Measurements from ENCODE around the gene TTC21A. TPM values are rescaled to one million over a fixed set of nuclear protein-coding genes. Genes with fewer than 3 reads are reported as not detected.

TTC21A gene
- total and polyA plus RNA-seq, 4 donors, result 5.3 to 23.9 (median 15.1) TPM

- DNase-seq (ENCODE audit: low read depth in 4 of 6, low spot score in 6 of 6), result no peak
- peaks cover 59% of the 10 kb centered on the region for H3K4me1 ChIP-seq (ENCODE audit: control insufficient read depth, insufficient read depth, low read length)
- no peak overlapping the region for H3K4me3 ChIP-seq (ENCODE audit: low read depth, low read length)
- H3K27me3 ChIP-seq (ENCODE audit: control insufficient read depth, insufficient read depth, low read length), result no peaks in the 10 kb centered on the region
- WGBS (ENCODE audit: insufficient coverage), result 100% methylated on average over 2 of the region's 2 CpGs
- peak overlapping the region; percentile 86 for H3K27ac ChIP-seq (ENCODE audit: low read depth, low read length)
- H3K9me3 ChIP-seq (ENCODE audit: control insufficient read depth, insufficient read depth, low read length), result no peaks in the 10 kb centered on the region
- H3K36me3 ChIP-seq (ENCODE audit: control insufficient read depth, insufficient read depth, low read length), result peaks cover 71% of the 10 kb centered on the region
Measured at GRCh38 chr3:39140341-39140971, 33.0 kb downstream of the TTC21A start.

GRCh38 chr3:39141171-39141995 lies 33.9 kb downstream of the TTC21A start:
- Histone ChIP-seq H3K27ac (ENCODE audit: low read depth, low read length) (no peak overlapping the region), H3K4me1 (ENCODE audit: control insufficient read depth, insufficient read depth, low read length) (peaks cover 64% of the 10 kb centered on the region), H3K27me3 (ENCODE audit: control insufficient read depth, insufficient read depth, low read length) (no peaks in the 10 kb centered on the region), H3K36me3 (ENCODE audit: control insufficient read depth, insufficient read depth, low read length) (peaks cover 71% of the 10 kb centered on the region), H3K9me3 (ENCODE audit: control insufficient read depth, insufficient read depth, low read length) (no peaks in the 10 kb centered on the region), H3K4me3 (ENCODE audit: low read depth, low read length) (no peak overlapping the region)
- peak in 1 of 6 donors; percentile 41 for DNase-seq (ENCODE audit: low read depth in 4 of 6, low spot score in 6 of 6)
- WGBS (ENCODE audit: insufficient coverage), result 88% methylated on average over 1 of the region's 4 CpGs

DNA sequence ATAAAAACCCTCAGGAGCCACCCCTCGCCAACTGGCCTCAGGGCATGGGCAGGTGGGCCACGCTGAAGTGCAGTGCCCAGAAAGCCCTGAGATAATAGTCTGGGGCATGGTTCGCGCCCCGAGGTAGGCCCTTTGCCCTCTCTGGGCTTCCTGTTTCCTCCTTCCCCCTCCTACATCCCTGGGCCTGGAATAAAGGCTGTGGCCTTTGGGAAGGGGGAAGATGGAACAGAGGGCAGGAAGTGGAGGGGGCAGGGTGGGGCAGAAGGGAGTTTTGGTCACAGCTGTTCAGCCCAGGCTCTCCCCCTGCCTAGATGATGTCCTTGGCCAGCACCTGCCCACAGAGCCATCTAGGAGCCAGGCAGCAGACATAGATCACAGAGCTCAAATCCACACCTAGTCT lies 34.6 kb downstream of the TTC21A start:
- Histone ChIP-seq H3K4me3 (ENCODE audit: low read depth, low read length) (no peak overlapping the region), H3K36me3 (ENCODE audit: control insufficient read depth, insufficient read depth, low read length) (peaks cover 71% of the 10 kb centered on the region)
- 57% methylated on average over 2 of the region's 5 CpGs for WGBS (ENCODE audit: insufficient coverage)

DNA sequence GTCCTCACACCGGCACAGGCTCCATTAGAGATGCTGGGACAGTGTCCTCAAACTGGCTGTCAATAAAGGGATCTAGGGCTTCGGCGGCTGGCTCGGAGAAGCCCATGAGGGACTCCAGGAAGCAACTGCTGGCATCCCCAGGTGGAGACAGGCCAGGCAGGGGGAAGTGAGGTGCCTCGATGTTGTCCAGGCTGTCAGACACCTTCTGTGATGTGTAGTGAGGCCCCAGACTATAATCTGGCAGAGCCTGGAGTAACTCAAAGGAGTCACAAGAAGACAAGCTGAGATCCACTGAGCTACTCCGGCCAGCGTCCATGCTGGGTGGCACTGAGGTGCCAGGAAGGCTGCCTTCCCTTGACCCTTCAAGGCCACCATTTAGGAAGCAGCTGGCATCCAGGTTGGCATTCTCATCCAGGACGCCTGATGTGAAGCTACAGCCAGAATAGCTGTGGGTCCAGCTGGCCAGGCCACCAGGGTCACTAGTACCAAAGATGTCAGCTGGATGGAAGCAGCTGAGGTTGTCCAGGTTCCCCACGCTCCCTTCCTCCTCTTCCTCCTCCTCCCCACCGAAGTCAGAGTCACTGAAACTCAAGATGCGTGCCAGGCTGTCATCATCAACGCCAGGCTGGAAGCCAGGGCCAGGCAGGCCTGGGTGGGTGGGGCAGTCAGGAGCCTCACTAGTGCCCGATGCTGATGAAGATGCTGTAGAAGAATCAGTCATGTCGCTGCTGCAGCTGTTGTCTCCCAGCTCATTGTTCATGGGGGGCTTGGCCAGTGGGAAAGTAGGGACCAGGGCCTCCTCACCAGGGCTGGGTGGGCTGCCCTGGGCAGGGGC lies 35.8 kb downstream of the TTC21A start:
- no peaks in the 10 kb centered on the region for H3K9me3 ChIP-seq (ENCODE audit: control insufficient read depth, insufficient read depth, low read length)
- H3K36me3 ChIP-seq (ENCODE audit: control insufficient read depth, insufficient read depth, low read length), result peaks cover 62% of the 10 kb centered on the region
- DNase-seq (ENCODE audit: low read depth in 4 of 6, low spot score in 6 of 6), result no peak
- peaks cover 66% of the 10 kb centered on the region for H3K4me1 ChIP-seq (ENCODE audit: control insufficient read depth, insufficient read depth, low read length)
- H3K27ac ChIP-seq (ENCODE audit: low read depth, low read length), result no peak overlapping the region
- no peaks in the 10 kb centered on the region for H3K27me3 ChIP-seq (ENCODE audit: control insufficient read depth, insufficient read depth, low read length)
- no peak overlapping the region for H3K4me3 ChIP-seq (ENCODE audit: low read depth, low read length)
- 75% methylated on average over 14 of the region's 14 CpGs for WGBS (ENCODE audit: insufficient coverage)

More for the DNA sequence above, 34.6 kb downstream of the TTC21A start:
- H3K4me1 ChIP-seq (ENCODE audit: control insufficient read depth, insufficient read depth, low read length), result peaks cover 64% of the 10 kb centered on the region
- no peak overlapping the region for H3K27ac ChIP-seq (ENCODE audit: low read depth, low read length)
- H3K27me3 ChIP-seq (ENCODE audit: control insufficient read depth, insufficient read depth, low read length), result no peaks in the 10 kb centered on the region
- H3K9me3 ChIP-seq (ENCODE audit: control insufficient read depth, insufficient read depth, low read length), result no peaks in the 10 kb centered on the region
- DNase-seq (ENCODE audit: low read depth in 4 of 6, low spot score in 6 of 6), result no peak

- Histone ChIP-seq H3K4me1 (ENCODE audit: control insufficient read depth, insufficient read depth, low read length) (peaks cover 63% of the 10 kb centered on the region), H3K36me3 (ENCODE audit: control insufficient read depth, insufficient read depth, low read length) (peaks cover 58% of the 10 kb centered on the region), H3K9me3 (ENCODE audit: control insufficient read depth, insufficient read depth, low read length) (no peaks in the 10 kb centered on the region), H3K27me3 (ENCODE audit: control insufficient read depth, insufficient read depth, low read length) (no peaks in the 10 kb centered on the region), H3K27ac (ENCODE audit: low read depth, low read length) (no peak overlapping the region), H3K4me3 (ENCODE audit: low read depth, low read length) (no peak overlapping the region)
- WGBS (ENCODE audit: insufficient coverage), result 75% methylated on average over 16 of the region's 20 CpGs
- no peak for DNase-seq (ENCODE audit: low read depth in 4 of 6, low spot score in 6 of 6)
Measured at GRCh38 chr3:39144095-39144747, 36.7 kb downstream of the TTC21A start.

DNA sequence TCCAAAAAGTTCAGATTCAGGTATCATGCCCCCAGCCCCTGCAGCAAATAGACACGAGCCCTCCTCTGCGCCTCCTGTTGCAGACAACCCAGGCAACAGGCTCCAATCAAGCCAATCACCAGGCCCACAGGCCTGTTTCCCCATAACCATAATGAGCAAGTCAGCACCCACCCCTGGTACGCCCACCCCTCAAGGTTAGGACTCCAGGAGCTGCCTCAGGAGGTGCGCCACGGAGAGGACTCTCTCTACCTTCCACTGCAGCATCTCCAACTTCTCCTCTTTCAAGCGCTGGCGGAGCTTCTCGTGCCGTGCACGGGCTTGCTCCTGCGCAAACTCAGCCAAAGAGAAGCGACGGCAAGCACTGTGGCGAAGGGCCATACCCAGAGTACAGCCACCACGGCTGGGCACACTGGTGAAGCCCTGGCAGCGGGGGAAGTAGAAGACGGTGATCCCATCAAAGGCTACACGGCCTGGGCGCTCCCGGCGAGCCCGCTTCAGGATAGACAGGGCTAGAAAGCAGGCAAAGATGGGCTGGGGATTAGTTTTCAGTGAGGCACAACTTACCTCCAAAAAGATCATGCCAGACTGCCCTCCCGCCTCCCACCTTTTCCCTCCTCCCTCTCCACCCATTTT lies 37.4 kb downstream of the TTC21A start:
- Histone ChIP-seq H3K9me3 (ENCODE audit: control insufficient read depth, insufficient read depth, low read length) (no peaks in the 10 kb centered on the region), H3K27ac (ENCODE audit: low read depth, low read length) (no peak overlapping the region), H3K4me1 (ENCODE audit: control insufficient read depth, insufficient read depth, low read length) (peaks cover 66% of the 10 kb centered on the region), H3K36me3 (ENCODE audit: control insufficient read depth, insufficient read depth, low read length) (peaks cover 58% of the 10 kb centered on the region), H3K27me3 (ENCODE audit: control insufficient read depth, insufficient read depth, low read length) (no peaks in the 10 kb centered on the region), H3K4me3 (ENCODE audit: low read depth, low read length) (no peak overlapping the region)
- no peak for DNase-seq (ENCODE audit: low read depth in 4 of 6, low spot score in 6 of 6)
- WGBS (ENCODE audit: insufficient coverage), result 95% methylated on average over 16 of the region's 23 CpGs

- DNase-seq (ENCODE audit: low read depth in 4 of 6, low spot score in 6 of 6), result no peak
- Histone ChIP-seq H3K27me3 (ENCODE audit: control insufficient read depth, insufficient read depth, low read length) (no peaks in the 10 kb centered on the region), H3K4me3 (ENCODE audit: low read depth, low read length) (no peak overlapping the region), H3K4me1 (ENCODE audit: control insufficient read depth, insufficient read depth, low read length) (peaks cover 73% of the 10 kb centered on the region), H3K9me3 (ENCODE audit: control insufficient read depth, insufficient read depth, low read length) (no peaks in the 10 kb centered on the region), H3K27ac (ENCODE audit: low read depth, low read length) (no peak overlapping the region), H3K36me3 (ENCODE audit: control insufficient read depth, insufficient read depth, low read length) (peaks cover 56% of the 10 kb centered on the region)
- WGBS (ENCODE audit: insufficient coverage), result 63% methylated on average over 11 of the region's 11 CpGs
Measured at GRCh38 chr3:39146083-39146501, 38.6 kb downstream of the TTC21A start.

DNA sequence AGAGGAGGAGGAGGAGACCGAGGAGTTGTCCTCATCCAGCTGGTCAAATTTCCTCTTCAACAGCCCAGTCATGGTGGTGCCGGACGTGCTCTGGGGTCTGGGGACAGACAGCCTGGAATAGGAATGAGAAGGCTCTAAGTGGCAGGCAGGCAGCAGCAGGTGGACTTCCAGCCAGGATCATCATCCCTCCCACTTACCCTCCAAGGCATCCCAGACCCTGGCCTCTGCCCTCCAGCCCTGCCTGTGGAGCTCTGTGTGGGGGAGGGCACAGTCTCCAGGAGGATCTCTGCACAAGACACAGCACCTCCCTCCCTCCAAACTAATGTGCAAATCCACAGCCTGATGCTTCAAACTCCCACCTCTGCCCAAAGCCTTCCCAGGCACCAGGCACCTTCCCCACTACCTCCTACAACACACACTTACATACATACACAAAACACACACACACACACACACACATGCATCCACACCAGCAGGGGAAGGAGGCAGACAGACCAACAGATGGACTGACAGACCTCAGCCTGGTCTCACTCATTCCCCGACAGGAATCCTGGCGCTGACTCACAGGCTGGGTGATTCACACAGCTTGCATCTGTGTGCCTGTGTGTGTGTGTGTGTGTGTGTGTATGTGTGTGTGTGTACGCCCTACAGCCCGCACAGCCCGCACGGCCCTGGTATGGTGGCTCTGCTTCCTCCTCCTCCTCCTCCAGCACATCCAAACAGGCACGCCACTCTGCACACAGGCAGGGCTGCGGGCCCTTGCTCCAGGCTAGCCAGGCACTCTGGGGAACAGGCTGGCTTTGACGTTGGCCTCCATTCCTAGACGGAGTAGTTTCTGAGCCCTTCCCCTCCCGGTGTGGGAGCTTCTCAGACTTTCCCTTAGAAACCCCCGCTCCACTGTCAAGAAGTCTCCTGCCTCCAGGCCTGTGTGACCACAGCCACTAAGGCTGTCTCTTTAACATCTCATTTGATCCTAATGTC lies 39.4 kb downstream of the TTC21A start:
- Histone ChIP-seq H3K4me3 (ENCODE audit: low read depth, low read length) (no peak overlapping the region), H3K36me3 (ENCODE audit: control insufficient read depth, insufficient read depth, low read length) (peaks cover 48% of the 10 kb centered on the region), H3K27me3 (ENCODE audit: control insufficient read depth, insufficient read depth, low read length) (no peaks in the 10 kb centered on the region), H3K27ac (ENCODE audit: low read depth, low read length) (peak overlapping the region; percentile 19), H3K9me3 (ENCODE audit: control insufficient read depth, insufficient read depth, low read length) (no peaks in the 10 kb centered on the region), H3K4me1 (ENCODE audit: control insufficient read depth, insufficient read depth, low read length) (peaks cover 73% of the 10 kb centered on the region)
- WGBS (ENCODE audit: insufficient coverage), result 43% methylated on average over 8 of the region's 15 CpGs
- peak in 2 of 6 donors; percentile 14 to 89 for DNase-seq (ENCODE audit: low read depth in 4 of 6, low spot score in 6 of 6)
